Caki2 (cell line): Measurements from ENCODE around the gene HERPUD1. TPM values are rescaled to one million over a fixed set of nuclear protein-coding genes. Genes with fewer than 3 reads are reported as not detected.
"Not testable (repeated sequence)": the region's sequence is repeated elsewhere in the genome, so short reads cannot be mapped to it uniquely, and the experiment has no call there.

Experiments used
- DNase-seq: peaks from one replicate; pipeline ENCODE4 v3.0.0-alpha.2; 2015; ENCODE audit warnings: low read depth
- in situ Hi-C: cut with HindIII; loops from 2 replicates; pipeline ENCODE4 v1.10.0; 2016; ENCODE audit warnings: low sequenced_read_pairs, low pct_unique_long_range_greater_than_20kb, mixed read lengths
- total RNA-seq: library from RNA; depleted of rRNA; stranded (reverse); fragments of >200 nt; shearing (Covaris generic); gene quantifications from 2 replicates; pipeline ENCODE4 v1.2.3, GENCODE V29; 2014; ENCODE audit warnings: low replicate concordance; rRNA removed

The HERPUD1 gene, protein sequence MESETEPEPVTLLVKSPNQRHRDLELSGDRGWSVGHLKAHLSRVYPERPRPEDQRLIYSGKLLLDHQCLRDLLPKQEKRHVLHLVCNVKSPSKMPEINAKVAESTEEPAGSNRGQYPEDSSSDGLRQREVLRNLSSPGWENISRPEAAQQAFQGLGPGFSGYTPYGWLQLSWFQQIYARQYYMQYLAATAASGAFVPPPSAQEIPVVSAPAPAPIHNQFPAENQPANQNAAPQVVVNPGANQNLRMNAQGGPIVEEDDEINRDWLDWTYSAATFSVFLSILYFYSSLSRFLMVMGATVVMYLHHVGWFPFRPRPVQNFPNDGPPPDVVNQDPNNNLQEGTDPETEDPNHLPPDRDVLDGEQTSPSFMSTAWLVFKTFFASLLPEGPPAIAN
- total RNA-seq, result 73.9 and 157 TPM in 2 replicates

DNA sequence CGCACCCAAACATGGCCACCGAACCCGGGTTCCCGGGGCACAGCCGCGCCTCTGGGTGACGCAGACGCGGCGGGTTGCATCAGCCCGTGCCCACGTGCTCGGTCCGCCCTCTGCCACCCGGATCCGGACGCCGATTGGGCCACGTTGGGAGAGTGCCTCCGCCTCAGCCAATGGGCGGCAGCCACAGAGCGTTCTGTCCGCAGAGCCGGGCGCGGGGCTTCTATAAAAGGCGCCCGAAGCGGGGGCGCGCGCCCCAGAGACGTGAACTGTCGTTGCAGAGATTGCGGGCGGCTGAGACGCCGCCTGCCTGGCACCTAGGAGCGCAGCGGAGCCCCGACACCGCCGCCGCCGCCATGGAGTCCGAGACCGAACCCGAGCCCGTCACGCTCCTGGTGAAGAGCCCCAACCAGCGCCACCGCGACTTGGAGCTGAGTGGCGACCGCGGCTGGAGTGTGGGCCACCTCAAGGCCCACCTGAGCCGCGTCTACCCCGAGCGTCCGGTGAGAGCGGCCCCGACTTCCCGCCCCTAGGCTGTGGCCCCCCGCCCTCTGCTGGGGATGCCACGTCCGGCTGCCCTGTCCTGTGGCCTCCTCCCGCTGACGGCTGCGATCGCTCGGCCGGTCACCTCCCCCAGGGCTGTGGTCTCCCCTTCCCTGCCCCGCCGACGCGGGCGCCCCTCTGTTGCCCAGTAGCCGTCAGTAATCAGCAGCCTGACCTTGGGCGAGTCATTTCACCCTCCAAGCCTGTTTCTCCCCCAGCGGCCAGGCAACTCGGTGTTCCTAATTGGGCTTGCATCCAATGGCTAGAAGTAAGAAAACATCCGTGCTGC, at the start of gene HERPUD1:
TSS of gene HERPUD1 (plus strand) at position 251 of the 829 bp plus-strand sequence. CDS start at position 354, 103 bp downstream.
- in situ Hi-C loops, result no loop called here
- peak; percentile 95 for DNase-seq

DNA sequence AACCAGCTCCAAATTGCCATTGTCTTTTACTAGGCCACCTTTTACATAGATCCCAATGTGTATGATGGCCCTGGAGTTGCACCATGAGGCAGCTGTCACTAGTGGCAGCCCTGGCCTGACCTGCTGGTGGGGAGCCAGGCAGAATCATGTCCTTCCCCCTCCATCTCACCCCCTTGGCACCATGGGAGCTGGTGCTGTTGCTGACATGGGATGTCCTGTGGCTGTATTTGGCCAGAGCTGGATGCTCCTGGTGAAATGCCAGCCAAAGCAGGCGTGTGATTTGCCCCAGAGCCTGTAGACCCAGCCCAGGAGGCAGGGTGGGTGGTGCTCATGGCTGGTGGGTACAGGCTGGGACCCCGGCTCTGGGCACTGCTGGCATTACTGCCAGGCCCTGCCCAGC, 48.4 kb upstream of the HERPUD1 start:
- in situ Hi-C loops, result no loop called here
- no peak for DNase-seq

DNA sequence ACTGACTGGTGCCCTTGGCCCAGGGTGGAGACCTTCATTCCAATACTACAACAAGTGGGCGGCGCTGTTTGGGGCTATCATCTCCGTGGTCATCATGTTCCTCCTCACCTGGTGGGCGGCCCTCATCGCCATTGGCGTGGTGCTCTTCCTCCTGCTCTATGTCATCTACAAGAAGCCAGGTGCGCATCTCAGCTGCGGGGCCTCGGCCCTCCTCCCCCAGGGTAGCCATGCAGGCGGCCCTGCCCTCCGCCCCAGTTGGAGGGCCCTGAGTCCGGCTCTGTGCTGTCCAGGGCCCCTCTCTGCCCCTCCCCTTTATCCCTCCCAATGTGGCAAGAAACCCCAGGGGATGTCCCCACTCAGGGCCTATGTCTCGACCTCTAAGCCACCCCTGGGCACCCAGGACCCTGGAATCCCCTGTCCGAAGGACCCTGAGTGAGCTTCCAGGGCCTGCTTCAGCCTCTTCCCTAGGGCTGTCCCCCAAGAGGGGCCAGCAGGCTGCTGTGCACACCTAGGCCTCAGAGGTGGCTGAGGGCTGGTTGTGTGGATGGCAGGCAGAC, 47.8 kb upstream of the HERPUD1 start:
- DNase-seq, result no peak
- in situ Hi-C loops, result no loop called here

DNA sequence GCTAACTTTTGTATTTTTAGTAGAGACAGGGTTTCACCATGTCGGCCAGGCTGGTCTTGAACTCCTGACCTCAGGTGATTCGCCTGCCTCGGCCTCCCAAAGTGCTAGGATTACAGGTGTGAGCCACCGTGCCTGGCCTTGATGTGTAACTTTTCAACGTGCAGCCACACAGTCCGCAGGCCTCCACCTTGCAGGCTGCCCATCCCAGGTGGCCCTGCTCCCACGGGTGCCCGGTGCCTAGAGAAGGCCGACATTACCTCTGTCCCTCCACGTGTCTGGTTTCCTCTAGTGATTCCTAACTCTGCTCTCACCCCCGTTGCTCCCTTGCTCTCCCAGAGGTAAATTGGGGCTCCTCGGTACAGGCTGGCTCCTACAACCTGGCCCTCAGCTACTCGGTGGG, 47.0 kb upstream of the HERPUD1 start:
- in situ Hi-C loops, DNase-seq: not testable (repeated sequence)

DNA sequence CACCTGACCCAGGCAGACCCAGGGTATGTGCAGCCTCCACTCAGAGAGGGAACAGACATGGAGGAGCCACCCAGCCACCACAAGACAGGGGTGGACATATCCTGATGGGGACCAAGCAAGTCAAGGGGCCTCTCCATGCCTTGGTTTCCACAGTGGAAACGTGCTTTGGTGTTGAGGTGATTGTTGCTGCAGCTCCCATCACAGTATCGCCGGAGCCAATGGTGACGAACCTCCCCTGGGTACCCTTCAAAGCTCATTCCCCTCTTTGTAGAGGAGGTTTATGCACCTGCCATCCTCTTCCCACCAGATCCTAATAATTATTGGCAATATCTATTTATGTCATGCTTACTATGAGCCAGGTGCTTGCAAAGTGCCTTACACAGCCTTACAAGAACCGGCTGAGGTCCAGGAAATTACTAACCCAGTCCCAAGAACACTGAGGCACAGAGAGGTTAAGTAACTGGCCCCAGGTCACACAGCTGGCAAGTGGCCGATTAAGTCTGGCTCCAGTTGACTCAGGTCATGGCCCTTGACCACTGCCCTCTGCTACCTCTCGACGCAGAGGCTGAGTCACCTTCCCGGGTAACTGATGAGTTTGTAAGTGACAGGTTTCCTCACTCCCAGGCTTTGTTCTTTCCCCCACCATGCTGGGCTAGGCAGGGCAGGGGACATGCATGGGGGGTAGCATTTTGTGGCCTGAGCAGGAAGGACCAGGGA, 46.3 kb upstream of the HERPUD1 start:
- in situ Hi-C loops, result no loop called here
- DNase-seq, result no peak

DNA sequence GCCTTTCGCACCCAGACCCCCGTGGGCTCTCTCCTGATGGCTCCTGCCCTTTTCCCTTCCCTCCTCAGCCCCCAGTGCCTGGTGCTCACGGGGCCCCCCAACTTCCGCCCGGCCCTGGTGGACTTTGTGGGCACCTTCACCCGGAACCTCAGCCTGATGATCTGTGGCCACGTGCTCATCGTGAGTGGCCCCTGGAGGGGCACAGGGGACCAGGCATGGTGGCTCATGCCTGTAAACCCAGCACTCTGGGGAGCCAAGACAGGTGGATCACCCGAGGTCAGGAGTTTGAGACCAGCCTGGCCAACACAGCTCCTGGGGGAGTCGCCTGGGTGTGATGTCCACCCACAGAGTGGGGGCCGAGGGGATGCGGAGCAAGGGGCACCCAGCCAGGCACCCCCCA, 45.6 kb upstream of the HERPUD1 start:
- no peak for DNase-seq
- in situ Hi-C loops, result no loop called here

DNA sequence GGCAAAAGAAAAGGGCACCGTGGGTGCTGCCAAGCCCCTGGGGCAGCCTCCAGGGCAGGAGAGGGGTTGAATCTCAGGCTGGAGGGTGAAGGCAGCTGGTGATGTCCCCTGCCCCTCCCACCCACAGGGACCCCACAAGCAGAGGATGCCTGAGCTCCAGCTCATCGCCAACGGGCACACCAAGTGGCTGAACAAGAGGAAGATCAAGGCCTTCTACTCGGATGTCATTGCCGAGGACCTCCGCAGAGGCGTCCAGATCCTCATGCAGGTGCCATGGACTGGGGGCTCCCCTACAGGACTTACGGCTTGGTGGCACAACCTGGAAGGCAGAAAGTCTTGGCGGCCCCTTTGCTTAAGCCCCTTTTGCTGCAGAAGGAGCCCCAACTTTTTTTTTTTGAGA, 45.1 kb upstream of the HERPUD1 start:
- DNase-seq, result no peak
- in situ Hi-C loops, result no loop called here

DNA sequence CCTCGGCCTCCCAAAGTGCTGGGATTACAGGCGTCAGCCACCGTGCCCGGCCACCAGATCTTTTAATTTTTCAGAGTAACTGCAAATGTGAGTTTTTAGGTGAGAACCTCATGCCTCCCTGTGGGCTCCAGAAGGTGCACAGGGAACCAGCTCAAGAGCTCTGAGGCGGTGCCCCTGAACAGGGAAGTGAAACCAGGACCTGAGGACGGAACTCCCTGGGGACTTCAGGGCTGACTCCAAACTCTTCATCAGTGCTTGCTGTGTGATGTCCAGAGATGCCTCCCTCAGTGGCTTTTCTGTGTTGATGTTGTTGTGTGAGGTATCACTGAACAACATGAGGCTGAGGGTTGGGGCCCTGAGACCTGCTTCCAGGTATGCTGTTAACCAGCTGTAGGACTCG, 43.1 kb upstream of the HERPUD1 start:
- in situ Hi-C loops, result no loop called here
- no peak for DNase-seq

DNA sequence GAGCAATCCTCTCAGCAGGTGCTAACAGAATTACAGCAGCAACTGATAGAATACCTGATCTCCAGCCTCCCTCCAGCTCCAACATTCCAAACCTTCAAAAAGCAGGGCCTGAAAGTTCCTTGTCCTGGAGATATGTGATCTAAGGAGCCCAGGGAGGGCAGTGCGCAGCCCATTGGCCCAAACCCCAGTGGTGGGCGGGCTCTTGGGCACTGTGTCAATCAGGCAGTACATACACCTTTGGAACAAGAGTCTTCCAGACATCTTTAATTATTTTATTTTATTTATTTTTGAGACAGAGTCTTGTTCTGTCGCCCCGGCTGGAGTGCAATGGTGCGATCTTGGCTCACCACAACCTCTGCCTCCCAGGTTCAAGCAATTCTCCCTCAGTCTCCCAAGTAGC, 42.7 kb upstream of the HERPUD1 start:
- DNase-seq, result no peak
- in situ Hi-C loops, result no loop called here

DNA sequence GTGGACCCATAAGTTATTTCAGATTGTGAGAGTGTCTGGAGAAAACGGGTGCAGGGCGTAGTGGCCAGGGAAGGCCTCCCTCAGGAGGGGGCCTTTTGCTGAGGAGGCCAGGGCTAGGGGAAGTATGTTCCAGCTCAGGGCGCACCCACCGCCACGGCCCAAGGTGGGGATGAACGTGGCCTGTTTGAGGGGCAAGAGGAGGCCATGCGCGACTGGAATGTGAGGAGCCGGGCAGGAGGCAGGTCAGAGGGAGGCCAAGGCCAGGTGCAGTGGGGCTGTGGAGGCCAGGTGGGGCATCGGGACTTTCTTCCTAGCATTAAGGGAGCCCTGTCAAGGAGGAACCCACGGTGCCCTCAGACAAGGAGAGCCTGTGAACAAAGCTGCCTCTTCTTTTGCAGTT, 40.3 kb upstream of the HERPUD1 start:
- in situ Hi-C loops, result no loop called here
- no peak for DNase-seq

DNA sequence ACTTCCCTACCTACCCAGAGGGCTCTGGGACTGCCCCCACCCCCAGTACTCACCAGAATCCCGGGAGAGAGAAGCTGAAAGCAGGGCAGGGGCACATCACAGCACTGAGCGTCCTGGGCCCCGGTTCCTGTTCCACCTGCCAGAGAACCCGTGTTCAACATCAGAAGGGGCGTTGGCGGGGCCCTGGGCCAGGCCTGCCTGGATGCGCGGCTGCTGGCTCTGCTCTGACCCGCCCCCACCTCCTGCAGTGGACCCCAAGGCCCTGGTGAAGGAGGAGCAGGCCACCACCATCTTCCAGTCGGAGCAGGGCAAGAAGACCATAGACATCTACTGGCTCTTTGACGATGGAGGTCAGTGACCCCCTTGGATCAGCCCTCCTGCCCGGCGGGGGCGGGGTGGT, 39.2 kb upstream of the HERPUD1 start:
- no peak for DNase-seq
- in situ Hi-C loops, result no loop called here

DNA sequence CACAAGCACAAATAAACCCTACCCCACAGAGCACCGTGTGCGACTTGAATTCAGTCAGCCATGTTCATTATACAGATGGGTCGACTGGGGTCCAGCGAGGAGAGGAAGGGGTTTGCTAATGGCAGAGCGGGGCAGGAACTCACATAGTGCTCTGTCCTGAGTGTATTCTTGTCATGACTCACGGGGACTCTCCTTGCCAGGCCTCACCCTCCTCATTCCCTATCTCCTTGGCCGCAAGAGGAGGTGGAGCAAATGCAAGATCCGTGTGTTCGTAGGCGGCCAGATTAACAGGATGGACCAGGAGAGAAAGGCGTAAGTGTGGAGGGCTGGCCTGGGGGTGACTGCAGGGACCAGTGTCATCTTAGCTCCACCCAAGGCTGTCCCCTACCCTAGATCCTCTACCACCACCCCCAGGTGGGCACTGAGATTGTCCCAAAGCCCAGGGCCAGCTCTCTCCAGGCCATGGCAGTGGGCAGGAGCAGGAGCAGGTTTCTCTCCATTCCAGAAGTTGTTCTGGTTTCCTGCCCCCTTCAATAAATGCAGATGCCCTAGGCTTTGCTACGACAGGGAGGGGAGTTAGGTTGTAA, 37.5 kb upstream of the HERPUD1 start:
- in situ Hi-C loops, result no loop called here
- DNase-seq, result no peak

DNA sequence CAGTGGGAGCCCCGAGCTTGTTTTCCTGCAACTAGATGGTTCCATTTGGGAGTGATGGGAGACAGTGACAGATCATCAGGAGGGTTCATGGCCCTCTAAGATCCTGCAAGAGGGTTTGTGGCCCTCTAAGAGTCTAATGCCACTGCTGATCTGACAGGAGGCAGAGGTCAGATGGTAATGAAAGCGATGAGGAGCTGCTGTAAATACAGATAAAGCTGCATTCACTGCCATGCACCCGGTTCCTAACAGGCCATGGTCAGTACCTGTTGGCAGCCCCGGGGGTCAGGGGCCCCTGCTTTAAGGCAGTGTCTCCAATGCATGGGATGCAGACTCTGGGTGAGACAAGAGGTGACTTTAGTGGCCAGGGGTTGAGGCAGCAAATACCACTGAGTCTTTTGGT, 36.1 kb upstream of the HERPUD1 start:
- in situ Hi-C loops, result no loop called here

DNA sequence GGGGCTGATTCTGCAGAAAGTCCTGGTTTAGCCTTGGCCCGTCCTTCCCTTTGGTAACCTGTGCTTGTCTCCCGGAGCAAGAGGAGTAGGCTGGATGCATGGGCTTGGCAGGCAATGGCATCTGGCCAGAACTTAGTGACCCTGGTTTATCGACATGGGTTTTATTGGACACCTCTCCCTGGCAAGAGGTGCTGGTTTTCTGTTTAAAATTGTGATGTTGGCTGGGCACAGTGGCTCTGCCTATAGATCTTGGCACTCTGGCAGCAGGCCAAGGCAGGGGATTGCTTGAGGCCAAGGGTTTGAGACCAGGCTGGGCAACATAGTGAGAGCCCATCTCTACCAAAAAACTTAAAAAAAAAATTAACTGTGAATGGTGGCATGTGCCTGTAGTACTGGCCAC, 35.7 kb upstream of the HERPUD1 start:
- no peak for DNase-seq
- in situ Hi-C loops, result no loop called here

More for the DNA sequence above, 36.1 kb upstream of the HERPUD1 start:
- DNase-seq, result no peak

DNA sequence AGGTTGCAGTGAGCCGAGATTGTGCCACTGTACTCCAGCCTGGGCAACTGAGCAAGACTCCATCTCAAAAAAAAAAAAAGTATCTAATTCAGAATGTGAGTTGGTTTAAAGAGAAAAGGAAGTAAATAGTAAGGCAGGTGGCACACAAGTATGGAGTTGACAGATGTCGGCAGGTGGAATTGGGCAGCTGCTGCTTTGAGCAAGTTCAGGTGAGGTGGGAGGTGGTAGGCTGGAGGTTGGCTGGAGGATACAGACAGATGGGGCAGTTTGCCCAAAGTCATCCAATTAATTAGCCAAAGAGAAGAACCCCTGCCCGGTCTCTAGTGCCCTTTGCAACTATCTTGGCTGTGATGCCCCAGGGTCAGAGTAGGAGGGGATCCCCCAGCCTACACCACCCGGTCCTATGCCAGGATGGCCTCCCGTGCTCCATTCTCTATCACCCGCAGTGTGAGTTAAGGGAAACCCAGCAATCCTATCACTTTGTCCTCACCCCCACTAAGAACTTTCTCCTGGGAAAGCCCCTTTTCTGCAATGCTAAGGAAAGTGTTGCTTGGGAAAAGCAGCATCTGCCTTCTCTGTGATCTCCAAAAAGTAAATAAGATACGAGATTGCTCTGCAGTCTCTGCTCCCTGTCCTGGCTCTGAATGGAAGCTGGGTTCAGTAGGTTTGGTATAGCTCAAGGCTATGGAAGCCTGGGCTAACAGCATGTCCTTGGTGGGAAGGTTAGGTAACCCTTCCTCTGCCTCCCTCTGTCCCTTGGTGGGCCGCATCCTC, 34.7 kb upstream of the HERPUD1 start:
- in situ Hi-C loops, result no loop called here
- no peak for DNase-seq

DNA sequence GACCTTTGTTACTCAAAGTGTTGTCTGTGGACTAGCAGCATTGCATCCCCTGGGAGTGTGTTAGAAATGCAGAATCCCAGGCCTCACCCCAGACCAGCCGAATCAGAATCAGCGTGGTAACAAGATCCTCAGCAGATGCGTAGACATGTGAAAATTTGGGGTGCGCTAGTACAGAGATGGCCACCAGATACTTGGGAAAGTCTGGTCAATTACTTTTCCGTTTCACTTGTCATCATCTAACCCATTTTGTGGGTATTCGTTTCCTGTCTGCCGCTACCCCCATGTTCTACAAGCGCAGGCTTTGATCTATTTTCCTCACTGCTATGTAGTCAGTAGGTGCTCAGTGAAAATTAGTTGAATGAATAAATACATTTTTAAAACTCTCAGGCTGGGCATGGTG, 33.1 kb upstream of the HERPUD1 start:
- in situ Hi-C loops, result no loop called here
- DNase-seq, result no peak

DNA sequence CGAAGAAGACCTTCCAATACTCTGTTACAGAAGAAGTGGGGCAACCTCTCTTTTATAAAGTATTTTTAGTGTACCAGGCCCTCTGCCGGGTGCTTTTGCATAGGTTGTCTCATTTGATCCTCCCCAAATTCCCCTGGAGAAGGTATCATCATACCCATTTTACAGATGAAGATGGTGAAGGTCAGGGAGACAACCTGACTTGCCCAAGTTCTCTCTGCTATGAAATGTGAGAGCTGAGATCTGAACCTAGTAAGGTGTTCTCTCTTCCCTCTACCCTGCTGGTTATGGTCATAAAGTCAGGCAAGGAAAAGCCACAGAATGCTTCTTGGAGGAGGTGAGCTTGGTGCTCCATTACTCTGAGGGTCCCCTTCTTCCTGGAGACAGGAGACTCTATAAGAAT, 28.1 kb upstream of the HERPUD1 start:
- no peak for DNase-seq
- in situ Hi-C loops, result no loop called here

DNA sequence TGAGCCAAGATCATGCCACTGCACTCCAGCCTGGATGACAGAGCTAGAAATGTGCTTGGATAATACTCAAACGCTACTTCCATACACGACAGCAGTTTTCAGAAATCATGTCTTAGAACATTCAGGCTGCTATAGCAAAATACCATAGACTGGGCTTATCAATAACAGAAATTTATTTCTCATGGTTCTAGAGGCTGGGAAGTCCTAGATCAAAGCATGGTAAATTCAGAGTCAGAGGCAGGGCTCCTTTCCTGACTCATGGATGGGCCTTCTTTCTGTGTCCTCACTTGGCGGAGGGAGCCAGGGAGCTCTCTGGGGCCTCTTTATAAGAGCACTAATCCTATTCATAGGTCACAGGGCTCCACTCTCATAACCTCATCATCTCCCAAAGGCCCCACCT, 24.5 kb upstream of the HERPUD1 start:
- in situ Hi-C loops, result no loop called here
- DNase-seq, result no peak
